ENCODE data around the gene TAOK3.
"Not testable (repeated sequence)": the region's sequence is repeated elsewhere in the genome, so short reads cannot be mapped to it uniquely, and the experiment has no call there.

TAOK3 gene

GRCh38 chr12:118188690-118189371 lies 183.9 kb downstream of the TAOK3 start:
- peak; percentile 46 for DNase-seq

- DNase-seq, result no peak
Measured at GRCh38 chr12:118187751-118188435, 184.8 kb downstream of the TAOK3 start.

- DNase-seq, result no peak
Measured at GRCh38 chr12:118185602-118186397, 186.9 kb downstream of the TAOK3 start.

GRCh38 chr12:118183711-118184110 lies 189.0 kb downstream of the TAOK3 start:
- no peak for DNase-seq

- no peak for DNase-seq
Measured at GRCh38 chr12:118183155-118183554, 189.6 kb downstream of the TAOK3 start.

- no peak for DNase-seq
Measured at GRCh38 chr12:118175823-118176447, 196.8 kb downstream of the TAOK3 start.

- no peak for DNase-seq
Measured at GRCh38 chr12:118166946-118167345, 205.8 kb downstream of the TAOK3 start.

GRCh38 chr12:118164798-118165486 lies 207.8 kb downstream of the TAOK3 start:
- DNase-seq, result no peak

GRCh38 chr12:118160536-118160935 lies 212.2 kb downstream of the TAOK3 start:
- DNase-seq, result no peak

GRCh38 chr12:118151755-118152154 lies 221.0 kb downstream of the TAOK3 start:
- DNase-seq, result no peak

GRCh38 chr12:118150625-118151024 lies 222.1 kb downstream of the TAOK3 start:
- no peak for DNase-seq

GRCh38 chr12:118148287-118148686 lies 224.4 kb downstream of the TAOK3 start:
- no peak for DNase-seq

- DNase-seq, result no peak
Measured at GRCh38 chr12:118145798-118146156, 226.9 kb downstream of the TAOK3 start.

- DNase-seq, result no peak
Measured at GRCh38 chr12:118145113-118145797, 227.5 kb downstream of the TAOK3 start.

- DNase-seq, result no peak
Measured at GRCh38 chr12:118144499-118144898, 228.2 kb downstream of the TAOK3 start.

GRCh38 chr12:118140825-118141224 lies 231.9 kb downstream of the TAOK3 start:
- DNase-seq, result no peak

- no peak for DNase-seq
Measured at GRCh38 chr12:118137148-118137678, 235.5 kb downstream of the TAOK3 start.

- no peak for DNase-seq
Measured at GRCh38 chr12:118136559-118137003, 236.1 kb downstream of the TAOK3 start.

GRCh38 chr12:118135788-118136558 lies 236.7 kb downstream of the TAOK3 start, which contains the start of gene PEBP1:
PEBP1 (plus strand) TSS chr12:118136124; CDS start chr12:118136210, 86 bp downstream.
- DNase-seq, result peak; percentile 91

- DNase-seq, result not testable (repeated sequence)
Measured at GRCh38 chr12:118129436-118129835, 243.3 kb downstream of the TAOK3 start.

GRCh38 chr12:118127867-118128266 lies 244.8 kb downstream of the TAOK3 start:
- DNase-seq, result no peak

Data from kidney glomerular epithelial cell (primary cell).